Measurements from ENCODE around the gene ZNHIT2.
A peak's percentile ranks its signal among the peaks of the same experiment; 100 is the strongest.

The ZNHIT2 gene

DNA sequence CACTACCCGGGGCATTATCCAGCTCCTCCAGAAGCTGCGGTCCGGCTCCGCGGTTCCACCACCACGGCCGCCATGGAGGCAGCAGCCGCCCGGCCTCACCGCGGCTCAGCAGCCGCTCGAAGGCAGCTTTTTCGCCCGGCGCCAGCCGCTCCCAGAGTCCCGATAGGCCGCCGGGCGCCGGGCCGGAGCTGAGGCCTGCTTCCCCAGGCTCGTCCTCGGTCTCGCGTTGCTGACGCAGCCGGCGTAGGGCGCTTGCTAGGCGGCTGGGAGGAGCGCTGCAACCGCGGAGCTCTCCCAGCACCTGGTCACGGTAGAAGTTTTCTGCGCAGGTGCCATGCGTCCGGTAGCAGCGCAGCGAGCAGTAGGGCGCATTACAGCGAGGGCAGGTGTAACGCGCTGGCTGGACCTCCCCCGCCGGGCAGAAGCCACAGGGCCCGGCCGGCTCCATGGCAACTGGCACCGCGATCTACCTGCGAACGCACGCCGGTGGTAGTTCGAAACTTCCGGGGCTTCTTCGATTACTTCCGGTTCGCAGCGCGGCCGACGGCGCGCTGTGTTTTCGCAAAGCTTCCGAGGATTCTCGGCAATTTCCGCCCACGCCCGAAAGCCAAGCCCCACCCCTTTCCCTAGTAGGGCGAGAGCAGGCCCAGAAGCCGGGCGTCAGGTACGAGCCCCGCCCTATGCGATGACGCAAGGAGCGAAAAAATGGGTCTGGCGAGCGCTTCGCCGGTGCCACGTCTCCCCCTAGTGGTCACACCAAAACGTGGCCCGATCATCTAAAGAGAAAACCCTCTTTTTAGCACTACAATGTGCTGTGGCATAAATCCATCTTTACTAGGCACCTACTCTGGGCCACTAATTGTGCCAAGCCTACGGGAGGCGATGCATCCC lies at the start of gene ZNHIT2:
Gene ZNHIT2, minus strand, starts transcription at position 496 of the 891 bp plus-strand sequence. Its CDS starts 48 bp downstream, at position 448.
- peak; percentile 96 for DNase-seq (ENCODE audit: extremely low read depth, low read depth)
- peak; percentile 93 for TF ChIP-seq CTCF (IDR thresholded peaks at IDR 0.05; ENCODE audit: low read depth, low read length)

GRCh38 chr11:65166893-65167292 lies 49.4 kb upstream of the ZNHIT2 start:
- DNase-seq (ENCODE audit: extremely low read depth, low read depth), result no peak
- TF ChIP-seq CTCF (IDR thresholded peaks at IDR 0.05; ENCODE audit: low read depth, low read length), result no peak

DNA sequence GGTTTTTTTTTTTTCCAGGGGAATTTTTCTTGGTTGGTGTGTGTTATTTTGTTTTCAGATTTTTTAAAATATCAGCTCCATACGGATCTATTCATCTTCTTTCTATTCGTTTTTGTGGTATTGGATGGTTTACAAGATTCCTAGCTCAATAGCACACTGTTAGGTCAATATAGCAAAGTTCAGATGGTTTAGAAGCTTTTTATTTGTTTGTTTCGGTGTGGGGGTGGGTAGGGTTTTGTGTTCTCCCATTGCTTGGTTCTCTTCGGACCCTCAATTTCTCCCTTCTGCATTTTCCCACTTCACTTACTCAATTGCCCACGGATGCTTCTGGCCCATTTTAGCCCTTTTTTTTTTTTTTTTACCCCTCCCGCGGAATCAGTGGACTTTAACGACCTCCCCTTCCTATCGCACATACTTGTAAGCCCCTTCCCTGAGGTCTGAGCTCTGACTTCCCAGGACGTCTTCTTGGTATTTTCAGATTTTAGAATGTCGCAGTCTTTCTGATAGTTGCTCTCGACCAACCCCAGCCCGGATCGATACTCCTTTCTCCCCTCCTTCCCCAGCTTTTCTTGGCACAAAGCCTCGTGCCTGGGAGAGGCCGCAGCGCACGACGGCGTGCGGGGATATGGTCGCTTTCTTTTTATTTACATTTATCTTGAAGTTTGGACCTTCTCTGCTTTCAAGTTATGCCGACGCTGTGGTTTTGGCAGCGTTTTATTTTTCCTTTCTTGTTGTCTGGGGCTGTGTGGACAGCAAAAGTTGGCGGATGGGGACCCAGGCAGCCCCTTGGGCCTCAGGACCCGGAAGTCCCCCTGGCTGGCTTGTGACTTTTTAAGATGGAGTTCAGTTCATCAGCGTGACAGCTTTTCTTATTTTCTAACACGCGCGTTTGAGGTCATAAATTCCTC lies 48.2 kb upstream of the ZNHIT2 start:
- DNase-seq (ENCODE audit: extremely low read depth, low read depth), result no peak
- TF ChIP-seq CTCF (IDR thresholded peaks at IDR 0.05; ENCODE audit: low read depth, low read length), result no peak

GRCh38 chr11:65163684-65164083 lies 46.2 kb upstream of the ZNHIT2 start:
- no peak for DNase-seq (ENCODE audit: extremely low read depth, low read depth)
- no peak for TF ChIP-seq CTCF (IDR thresholded peaks at IDR 0.05; ENCODE audit: low read depth, low read length)

DNA sequence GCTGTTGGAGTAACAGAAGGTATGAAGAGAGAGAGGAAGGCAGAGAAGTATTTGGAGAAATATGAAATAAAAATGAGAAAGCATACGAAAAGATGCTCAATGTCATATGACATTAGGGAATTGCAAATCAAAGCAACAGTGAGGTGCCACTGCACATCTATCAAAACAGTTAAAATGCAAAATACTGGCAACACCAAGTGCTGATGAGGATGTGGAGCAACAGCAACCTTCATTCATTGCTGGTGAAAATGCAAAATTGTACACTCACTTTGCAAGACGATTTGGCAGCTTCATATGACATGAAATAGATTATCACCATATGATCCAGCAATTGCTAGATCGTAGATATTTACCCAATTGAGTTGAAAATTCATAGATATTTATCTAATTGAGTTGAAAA lies 43.1 kb upstream of the ZNHIT2 start:
- TF ChIP-seq CTCF (IDR thresholded peaks at IDR 0.05; ENCODE audit: low read depth, low read length), result no peak
- DNase-seq (ENCODE audit: extremely low read depth, low read depth), result no peak

GRCh38 chr11:65159012-65159411 lies 41.5 kb upstream of the ZNHIT2 start:
- no peak for TF ChIP-seq CTCF (IDR thresholded peaks at IDR 0.05; ENCODE audit: low read depth, low read length)

DNA sequence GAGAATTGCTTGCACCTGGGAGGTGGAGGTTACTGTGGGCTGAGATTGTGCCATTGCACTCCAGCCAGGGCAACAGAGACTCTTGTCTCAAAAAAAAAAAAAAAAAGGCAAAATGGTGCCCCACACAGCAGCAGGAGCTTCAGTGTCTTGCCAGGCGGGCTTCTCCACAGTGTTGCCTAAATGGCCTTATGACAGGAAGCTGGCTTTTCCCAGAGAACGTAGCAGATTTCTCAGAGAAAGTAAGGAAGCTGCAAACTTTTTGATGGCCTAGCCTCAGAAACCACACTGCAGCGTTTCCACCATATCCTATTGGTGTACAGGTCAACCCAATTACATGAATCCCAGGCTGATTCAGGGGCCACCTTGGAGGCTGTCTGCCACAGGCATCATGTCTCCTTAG lies 39.8 kb upstream of the ZNHIT2 start:
- no peak for DNase-seq (ENCODE audit: extremely low read depth, low read depth)
- TF ChIP-seq CTCF (IDR thresholded peaks at IDR 0.05; ENCODE audit: low read depth, low read length), result no peak

More at GRCh38 chr11:65159012-65159411, 41.5 kb upstream of the ZNHIT2 start:
- DNase-seq (ENCODE audit: extremely low read depth, low read depth), result no peak

Data from AG09319 (cell line).